Measurements from ENCODE around the gene TRAF1.

TRAF1 gene

DNA sequence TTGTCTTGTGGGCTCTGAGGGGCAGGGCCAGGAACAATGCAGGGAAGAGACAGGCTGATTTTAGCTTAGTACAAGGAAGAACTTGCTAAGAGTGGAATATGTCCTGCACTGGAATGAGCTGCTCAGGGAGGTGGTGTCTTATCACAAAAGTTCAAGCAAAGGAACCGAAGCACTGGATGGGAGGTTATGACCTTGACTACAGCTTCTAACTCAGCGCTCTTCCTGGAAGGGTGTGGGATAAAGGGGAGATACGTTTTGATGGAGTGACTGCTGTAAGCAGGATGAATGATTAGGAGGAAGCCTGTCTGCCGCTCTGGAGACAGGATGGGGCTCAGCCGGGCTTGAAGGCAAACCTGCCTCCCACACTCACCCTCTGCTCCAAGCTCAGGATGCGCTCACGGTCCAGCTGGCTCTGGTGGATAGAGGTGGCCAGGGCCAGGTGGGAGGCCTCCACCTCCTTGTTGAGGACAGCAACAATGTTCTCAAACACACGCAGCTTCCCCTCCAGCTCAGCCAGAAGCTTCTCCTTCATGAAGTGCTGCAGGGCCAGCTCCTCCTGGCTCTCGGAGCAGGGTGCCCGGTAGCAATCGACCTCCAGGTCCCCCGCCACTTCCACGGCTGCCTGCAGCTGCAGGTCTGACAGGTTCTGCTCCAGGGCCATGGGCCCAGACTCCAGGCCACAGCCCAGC is 13.5 kb downstream of the TRAF1 start:
- DNase-seq (ENCODE audit: low read depth, low spot score): no peak
- H3K27ac ChIP-seq: no peak overlapping the region

DNA sequence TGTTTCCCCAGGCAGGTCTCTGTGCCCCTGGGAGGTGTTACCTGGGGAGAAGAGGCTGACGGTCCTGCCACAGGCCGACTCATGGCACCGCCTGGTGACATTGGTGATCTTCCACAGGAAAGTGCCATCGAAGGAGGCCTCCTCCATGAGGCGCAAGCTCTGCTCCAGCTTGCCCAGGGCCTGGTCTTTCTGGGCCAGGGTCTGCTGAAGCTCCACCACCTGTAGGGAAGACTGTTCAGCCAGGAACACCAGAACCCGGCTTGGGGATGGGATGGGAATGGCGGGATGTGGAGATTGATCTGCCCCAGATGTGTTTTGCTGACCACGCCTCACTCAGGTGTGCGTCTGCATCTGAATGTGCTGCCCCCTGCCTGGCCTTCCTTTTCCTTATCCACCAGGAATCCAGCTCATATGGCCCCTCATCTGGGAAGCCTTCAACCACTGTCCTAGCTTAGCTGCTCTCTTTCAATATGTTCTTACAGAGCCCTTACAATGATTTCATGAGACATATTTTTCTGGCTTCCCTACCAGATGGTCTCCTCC is 15.2 kb downstream of the TRAF1 start:
- no peak for DNase-seq (ENCODE audit: low read depth, low spot score)
- H3K27ac ChIP-seq: no peak overlapping the region

DNA sequence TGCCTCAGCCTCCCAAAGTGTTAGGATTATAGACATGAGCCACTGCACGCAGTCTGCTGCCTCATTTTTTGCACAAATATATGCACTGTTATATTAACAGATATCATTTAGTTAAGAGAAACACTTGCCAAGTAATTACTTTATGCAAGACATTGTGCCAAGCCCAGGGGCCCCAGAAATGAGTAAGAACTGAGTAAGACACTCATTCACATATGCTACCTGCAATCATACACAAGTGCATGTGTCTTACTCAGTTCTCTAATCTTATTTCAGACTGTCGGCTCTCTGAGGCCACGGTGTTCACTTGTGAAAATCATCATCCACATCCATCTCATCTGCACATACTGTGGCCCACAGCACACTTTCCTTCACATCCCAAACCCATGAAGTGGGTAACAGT is 16.0 kb downstream of the TRAF1 start:
- no peak for DNase-seq (ENCODE audit: low read depth, low spot score)
- no peak overlapping the region for H3K27ac ChIP-seq

DNA sequence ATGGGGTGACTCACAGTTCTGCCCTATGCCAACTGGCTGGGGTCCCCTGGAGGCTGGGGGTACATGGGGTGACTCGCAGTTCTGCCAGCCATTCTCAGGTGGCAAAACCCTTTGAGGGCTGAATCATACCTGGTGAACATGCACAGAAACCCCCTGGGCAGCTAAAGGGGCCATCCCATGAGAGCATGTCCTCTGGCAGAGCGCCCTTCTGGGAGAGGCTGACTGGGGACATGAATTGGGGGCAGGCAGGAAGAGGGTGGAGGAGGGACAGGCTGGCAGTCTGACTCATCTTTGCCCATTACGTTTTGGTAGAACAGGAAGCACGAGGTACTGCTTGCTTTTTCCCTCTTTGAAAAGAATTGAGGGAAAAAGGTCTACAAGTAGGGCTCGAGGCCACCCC is 16.7 kb downstream of the TRAF1 start:
- H3K27ac ChIP-seq: peak overlapping the region; percentile 5

DNA sequence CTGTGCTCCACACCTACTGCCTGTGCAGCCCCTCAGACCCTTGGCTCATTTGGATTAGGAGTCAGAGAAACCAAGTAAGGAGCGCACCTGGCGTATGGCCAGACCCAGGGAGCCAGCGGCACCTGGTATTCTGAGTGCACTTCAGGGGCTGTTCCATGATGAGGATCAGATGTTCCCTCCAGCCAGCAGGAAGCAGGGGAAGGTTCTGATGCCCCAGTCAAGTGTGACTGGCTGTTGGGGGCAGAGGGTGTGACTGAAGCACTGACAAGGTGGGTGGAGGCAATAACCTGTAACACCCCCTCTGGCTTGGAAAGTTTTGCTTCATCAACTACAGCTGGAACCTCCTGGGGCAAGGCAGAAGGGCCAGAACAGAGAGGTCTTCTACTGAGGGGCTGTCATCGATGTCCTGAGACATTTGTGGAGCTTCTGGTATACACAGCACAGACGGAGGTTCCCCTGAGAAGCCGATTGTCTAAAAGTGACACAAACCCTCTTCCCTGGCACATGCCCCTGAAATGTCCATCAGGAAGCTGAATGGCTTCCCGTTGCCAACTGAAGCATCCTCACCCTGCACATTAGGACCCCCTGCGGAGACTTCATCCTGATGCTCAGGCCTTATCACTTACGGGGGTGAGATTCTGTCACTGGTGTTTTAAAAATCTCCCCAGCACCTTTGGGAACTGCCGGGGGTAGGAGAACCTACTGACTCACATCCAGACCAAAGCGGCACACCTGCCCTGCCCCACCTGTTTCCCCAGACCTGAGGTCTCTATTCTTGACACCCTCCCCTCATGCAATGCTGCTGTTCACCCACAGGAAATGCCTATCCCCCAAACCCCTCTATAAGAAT is 21.1 kb downstream of the TRAF1 start:
- H3K27ac ChIP-seq: no peak overlapping the region
- DNase-seq (ENCODE audit: low read depth, low spot score): no peak

More for the DNA sequence above, 16.7 kb downstream of the TRAF1 start:
- DNase-seq (ENCODE audit: low read depth, low spot score): no peak

DNA sequence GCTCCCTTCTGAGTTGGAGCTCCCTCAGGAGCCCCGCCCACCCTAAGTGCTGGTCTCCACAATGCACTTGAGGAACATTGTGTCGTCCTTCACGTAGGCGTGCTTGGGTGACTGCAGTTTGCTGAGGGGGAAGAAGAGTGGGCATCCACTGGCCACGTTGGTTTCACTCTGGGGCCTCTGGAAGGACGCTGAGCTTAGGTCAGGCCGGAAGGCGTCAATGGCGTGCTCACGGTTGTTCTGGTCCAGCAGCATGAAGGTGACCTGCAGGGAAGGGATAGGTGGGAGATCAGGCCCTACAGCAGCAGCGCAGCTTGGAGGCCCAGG is 21.7 kb downstream of the TRAF1 start:
- no peak for DNase-seq (ENCODE audit: low read depth, low spot score)
- no peak overlapping the region for H3K27ac ChIP-seq

DNA sequence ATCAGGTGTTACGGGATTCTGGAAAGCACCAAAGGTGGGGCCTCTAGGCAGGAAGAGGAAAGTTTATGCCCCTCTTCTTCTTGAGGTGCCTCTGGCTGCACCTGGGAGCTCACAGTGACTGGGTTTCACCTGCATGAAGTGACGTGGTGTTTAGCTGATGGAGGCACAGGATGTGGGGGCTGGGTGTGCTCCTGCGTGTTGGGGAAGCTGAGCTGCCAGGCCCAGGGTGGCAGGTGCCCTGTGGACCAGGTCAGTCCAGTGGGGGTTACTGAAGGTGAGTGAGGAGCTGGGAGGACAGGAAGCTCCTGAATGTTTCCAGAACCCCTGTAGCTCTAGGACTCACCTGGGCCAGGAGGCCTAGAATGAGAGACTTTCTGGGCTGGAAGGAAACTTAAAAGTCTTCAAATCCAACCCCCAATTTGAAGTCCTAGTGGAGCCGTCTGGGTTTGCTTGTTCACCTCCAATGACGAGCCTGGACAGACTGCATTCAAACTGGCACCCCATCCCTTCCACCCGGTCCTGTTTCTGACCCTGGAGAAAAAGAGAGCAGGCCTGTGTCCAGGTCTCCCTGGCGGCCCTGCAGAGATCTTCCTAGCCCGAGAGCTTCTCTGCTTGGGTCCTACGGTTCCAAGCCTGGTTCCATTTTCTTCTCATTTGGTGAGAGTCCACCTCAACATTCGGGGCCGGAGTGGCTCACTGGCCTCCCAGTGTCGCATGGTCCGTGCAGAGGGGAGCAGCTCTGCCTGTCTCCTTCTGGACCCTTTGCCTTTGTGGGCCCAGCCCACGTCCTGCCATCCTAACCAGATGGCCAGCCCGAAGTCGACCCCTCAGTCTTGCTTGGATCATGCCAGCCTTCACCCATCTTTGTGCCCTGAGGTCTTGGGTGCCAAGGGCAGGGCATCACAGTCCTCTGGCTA is 22.3 kb downstream of the TRAF1 start:
- DNase-seq (ENCODE audit: low read depth, low spot score): no peak
- H3K27ac ChIP-seq: no peak overlapping the region

DNA sequence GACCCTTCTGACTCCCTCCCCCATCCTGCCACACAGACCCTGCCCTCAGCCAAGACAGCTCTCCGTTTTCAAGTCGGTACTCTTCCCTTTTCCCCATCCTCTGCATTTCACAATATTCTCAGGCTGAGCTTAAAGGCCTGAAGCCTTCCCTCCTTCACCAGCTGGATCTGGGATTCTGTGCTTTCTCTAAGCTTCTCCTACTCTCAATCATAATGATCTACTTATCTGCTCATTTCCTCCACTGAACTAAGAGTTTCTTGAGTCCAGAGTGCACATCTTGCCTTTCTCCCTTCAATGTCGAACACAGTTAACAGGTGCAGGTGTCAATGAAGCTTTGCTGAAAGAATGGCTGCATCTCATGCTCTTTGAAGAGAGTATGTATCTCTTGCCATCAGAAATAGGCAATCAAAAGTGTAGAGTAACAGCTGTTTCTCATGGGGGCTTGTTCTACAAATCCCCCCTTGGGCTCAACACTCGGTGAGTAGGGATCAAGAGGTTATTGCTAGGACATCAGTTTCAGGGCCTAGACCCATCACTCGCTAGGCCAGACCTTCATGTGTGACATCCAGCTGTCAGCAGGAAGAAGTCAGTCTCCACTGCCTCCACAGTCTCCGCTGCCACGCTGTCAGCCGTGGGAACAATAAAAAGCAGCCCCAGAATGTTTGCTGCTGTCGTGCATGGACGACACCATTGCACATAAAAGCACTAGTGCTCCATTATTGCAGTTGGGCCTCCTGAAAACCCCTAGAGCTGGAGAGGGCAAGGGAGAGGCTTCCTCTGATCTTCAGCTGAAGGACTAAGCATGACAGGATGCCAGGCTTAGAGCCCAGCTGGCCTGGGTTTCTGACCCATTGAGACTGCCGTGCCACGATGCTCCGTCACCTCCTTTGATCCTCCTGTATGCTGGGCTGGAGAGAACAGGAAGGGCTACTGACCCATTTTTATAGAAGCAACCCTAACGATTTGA is 23.7 kb downstream of the TRAF1 start:
- H3K27ac ChIP-seq: no peak overlapping the region
- no peak for DNase-seq (ENCODE audit: low read depth, low spot score)

DNA sequence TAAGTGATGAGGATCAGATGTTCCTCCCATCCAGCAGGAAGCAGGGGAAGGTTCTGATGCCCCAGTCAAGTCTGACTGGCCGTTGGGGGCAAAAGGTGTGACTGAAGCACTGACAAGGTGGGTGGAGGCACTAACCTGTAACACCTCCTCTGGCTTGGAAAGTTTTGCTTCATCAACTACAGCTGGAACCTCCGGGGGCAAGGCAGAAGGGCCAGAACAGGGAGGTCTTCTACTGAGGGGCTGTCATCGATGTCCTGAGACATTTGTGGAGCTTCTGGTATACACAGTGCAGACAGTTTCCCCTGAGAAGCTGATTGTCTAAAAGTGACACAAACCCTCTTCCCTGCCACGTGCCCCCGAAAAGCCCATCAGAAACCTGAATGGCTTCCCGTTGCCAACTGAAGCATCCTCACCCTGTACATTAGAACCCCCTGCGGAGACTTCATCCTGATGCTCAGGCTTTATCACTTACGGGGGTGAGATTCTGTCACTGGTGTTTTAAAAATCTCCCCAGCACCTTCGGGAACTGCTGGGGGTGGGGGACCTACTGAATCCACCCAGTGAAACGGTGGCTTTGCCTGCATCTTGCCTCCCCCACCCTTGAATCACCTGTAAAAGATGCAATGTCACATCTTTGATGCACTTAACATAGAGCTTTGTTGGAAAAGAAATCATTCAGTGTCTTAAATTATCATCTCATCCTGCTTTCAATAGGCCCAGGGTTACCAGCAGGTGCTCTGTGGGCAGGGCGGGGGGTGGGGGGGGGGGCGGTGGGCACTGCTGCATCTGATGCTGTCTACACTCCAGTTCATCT is 24.6 kb downstream of the TRAF1 start:
- H3K27ac ChIP-seq: no peak overlapping the region
- DNase-seq (ENCODE audit: low read depth, low spot score): no peak

DNA sequence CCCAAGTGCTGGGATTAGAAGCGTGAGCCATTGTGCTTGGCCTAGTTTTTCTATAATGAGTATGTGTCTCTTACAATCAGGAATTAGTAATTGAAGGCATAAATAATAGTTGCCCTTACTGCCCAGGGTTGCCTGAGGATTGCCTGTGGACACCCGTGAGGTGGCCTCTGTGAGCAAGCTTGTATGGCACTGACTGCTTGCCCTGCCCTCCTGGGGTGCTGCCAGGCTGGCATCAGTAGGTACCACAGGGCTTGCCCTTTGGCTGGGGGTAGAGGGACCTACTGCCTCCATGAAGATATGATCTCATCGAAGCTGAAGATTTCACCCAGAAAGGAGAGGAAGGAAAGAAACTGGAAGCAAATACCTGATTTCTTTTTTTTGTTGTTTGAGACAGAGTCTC is 25.8 kb downstream of the TRAF1 start:
- H3K27ac ChIP-seq: no peak overlapping the region
- DNase-seq (ENCODE audit: low read depth, low spot score): no peak

DNA sequence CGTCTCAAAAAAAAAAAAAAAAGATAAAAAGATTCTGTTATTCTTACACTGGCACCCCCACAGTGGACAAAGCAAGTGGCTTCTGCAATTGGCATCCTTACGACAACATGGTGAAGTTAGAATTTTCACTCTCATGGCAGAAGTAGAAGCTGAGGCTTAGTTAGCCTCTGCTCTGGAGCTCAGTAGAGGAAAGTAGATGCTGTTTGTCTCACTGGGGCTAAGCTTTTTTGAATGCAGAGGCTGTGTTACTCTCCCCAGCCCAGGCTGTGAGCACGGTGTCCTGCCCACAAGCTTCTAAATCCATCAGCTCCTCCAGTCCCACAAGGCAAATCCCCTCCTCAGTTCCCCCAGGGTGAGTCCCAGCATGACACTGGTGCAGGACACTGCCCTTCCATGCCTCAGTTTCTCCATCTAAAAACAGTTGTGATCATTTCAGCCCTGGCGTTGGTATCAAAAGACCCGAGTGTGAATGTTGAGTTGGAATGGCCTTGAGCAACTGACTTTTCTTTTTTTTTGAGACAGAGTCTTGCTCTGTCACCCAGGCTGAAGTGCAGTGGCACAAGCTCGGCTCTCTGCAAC is 27.0 kb downstream of the TRAF1 start:
- H3K27ac ChIP-seq: no peak overlapping the region

DNA sequence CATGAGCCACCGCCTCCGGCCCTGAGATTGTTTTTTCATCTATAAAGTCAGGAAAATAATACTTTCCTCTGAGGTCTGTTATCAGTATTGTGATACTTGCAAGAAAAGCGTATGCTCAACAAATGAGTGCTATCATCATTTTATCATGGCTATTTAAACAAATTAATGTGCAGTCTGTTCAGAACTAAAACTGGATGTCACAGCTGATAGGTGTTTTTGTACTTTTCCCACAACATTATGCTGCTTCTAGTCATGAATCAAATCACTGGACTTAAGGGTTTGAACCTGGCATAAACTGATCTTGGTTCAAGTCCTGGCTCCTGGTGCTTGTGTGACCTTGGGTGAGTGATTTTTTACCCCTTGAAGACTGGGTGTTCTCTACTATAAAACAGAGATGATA is 28.2 kb downstream of the TRAF1 start:
- no peak for DNase-seq (ENCODE audit: low read depth, low spot score)
- H3K27ac ChIP-seq: no peak overlapping the region

More for the DNA sequence above, 27.0 kb downstream of the TRAF1 start:
- DNase-seq (ENCODE audit: low read depth, low spot score): no peak

DNA sequence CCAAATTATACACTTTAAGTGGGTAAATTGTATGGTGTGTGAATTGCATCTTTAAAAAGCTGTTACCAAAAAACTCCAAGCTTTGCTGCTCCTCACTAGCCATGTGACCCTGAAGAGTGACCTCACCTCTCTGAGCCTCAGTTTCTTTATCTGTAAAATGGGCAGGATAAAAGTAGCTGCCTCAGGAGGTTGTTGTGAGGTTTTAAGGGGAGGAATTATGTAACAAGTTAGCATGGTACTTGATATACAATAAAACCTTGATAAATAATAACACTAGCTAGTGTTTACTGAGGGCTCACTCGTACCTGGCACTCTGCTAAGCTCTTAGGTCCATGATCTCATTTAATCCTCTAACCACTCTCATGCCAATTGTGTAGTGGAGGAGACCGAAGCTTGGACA is 30.6 kb downstream of the TRAF1 start:
- no peak overlapping the region for H3K27ac ChIP-seq
- no peak for DNase-seq (ENCODE audit: low read depth, low spot score)

DNA sequence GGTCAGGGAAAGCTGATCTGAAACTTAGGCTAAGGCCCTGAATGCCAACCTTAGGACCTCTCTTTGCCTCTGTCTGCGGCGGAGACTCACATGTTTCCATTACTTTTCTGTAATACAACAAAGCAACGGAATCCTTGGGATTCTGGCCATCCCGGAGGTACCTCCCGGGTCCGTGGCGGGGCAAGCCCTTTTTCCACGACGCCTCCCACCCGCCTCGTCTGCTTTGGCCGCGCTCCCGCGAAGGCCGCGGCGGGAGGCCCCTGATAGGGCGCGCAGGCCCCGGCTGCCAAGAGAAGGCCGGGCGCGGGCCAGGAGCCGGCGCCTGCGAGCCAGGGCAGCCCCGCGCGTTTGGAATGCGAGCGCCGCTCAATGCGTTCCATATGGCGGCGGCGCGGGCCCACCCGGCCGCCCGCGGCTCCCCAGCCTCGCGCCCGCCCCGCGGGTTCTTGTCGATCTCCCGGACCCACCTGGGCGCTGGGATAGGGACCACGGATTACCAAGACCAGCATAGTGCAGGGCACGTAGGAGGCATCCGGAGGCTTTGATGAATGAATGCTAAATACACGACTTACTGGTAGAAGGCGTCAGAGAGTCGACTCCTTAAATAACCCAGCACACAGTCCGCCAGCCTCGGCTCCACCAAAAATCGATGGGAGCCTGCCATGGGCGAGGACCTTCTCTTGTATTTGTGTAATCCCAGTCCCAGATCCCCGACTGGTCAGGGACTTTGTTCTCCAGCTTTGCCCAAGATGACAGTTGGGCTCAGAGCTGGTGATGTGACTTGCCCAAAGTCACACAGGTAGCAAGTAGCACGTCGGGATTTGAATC is 32.1 kb downstream of the TRAF1 start:
- no peak for DNase-seq (ENCODE audit: low read depth, low spot score)
- H3K27ac ChIP-seq: no peak overlapping the region

DNA sequence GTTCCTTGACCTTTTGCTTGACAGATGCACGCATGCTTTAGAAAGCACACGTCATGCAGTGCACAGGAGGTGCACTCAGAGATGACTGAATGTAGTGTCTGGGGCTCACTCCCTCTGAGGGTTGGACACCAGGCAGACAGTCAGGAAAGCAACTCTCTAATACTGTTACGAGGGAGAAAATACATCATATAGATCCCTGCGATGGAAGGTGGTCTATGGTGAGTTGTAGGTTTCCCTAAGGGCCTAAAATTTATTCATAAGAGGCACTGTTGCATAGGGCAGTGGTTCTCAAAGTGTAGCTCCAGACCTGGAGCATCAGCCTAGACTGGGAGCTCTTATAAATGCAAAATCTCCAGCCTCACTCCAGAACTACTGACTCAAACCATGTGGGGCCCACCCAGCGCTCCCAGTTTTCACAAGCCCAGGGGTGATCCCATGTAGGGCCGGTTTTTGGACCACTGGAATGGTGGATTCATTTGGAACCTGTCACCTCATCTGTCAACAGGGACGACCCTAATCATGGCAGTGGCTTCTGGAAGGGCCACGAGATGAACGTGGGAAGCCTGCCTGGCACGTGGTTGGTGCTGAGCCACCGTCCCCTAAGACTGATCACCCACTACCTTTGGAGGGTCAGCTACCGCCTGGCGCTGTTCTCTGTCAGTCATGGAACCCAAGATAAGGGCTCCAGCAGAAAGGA is 32.8 kb downstream of the TRAF1 start:
- no peak overlapping the region for H3K27ac ChIP-seq
- no peak for DNase-seq (ENCODE audit: low read depth, low spot score)

DNA sequence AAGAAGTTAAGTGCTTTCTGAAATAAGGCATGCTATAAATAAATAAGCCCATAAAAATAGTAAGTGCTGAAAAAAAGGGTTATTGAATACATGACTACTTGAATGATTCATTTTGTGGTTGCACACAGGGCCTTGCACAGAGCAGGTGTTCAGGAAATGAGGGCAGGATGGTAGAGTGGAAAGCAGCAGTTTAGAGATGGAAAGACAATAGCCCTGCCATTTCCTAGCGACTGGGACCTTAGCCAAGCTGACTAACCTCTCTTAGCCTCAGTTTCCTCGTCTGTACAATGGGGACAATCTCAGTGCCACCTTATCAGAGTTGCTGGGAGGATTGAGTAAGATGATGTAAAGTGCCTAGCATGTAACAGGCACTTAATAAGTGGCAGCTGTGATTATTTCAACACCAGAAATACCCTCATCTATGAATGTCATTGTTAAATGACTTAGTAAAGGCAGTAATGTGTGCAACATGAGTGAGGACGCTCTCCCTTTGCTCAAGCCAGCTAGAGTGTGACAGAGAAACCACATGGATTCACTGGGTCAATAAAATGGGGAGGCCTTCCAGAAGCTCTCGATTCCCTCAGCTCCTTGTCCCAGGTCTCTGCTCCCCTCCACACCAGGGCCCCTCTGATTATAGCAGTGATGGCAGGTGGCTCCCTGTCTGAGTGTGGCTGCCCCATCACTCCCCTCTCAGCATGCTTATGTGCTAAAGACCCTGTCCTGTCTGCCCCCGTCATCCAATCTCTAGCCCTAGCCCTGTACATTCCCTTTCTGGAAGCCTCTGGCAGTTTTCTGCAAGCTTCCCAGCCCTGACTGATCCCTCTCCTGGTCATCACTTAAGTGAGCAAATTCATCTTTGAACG is 33.6 kb downstream of the TRAF1 start:
- peak overlapping the region; percentile 45 for H3K27ac ChIP-seq
- peak; percentile 87 for DNase-seq (ENCODE audit: low read depth, low spot score)

All from epithelial cell of prostate (primary cell).